Liver (tissue), 9 donors: ENCODE measurements around the gene MICU2. TPM values are rescaled to one million over a fixed set of nuclear protein-coding genes. Genes with fewer than 3 reads are reported as not detected.

Experiments
- DNase-seq: peaks from one replicate; pipeline ENCODE4 v3.0.0-alpha.2; 2017; ENCODE audit warnings: low spot score
- H3K27ac ChIP-seq, 2 donors: one replicate each; pipeline ENCODE4 v1.7.0; 2013; ENCODE audit warnings: inconsistent platforms in 2 of 2, low read length in 2 of 2, control low read depth in 1 of 2, low read depth in 1 of 2, mild to moderate bottlenecking in 1 of 2
- H3K27me3 ChIP-seq, 4 donors: one replicate each; pipeline versions ENCODE4 v1.6.1 to v1.7.0; 2013; ENCODE audit warnings: low read length in 3 of 4, inconsistent platforms in 1 of 4, mild to moderate bottlenecking in 1 of 4, moderate library complexity in 1 of 4; ENCODE audit not compliant: control insufficient read depth in 4 of 4, insufficient read depth in 4 of 4
- H3K36me3 ChIP-seq, 4 donors: one replicate each; pipeline versions ENCODE4 v1.6.1 to v1.7.0; 2013; ENCODE audit warnings: low read length in 3 of 4, mild to moderate bottlenecking in 3 of 4, low read depth in 1 of 4, moderate library complexity in 1 of 4; ENCODE audit not compliant: control insufficient read depth in 4 of 4, insufficient read depth in 3 of 4
- H3K4me1 ChIP-seq, 4 donors: one replicate each; pipeline versions ENCODE4 v1.6.1 to v1.7.0; 2013; ENCODE audit warnings: low read length in 3 of 4, mild to moderate bottlenecking in 3 of 4, moderate library complexity in 1 of 4; ENCODE audit not compliant: control insufficient read depth in 4 of 4, insufficient read depth in 4 of 4
- H3K4me3 ChIP-seq, 3 donors: one replicate each; pipeline versions ENCODE4 v1.6.1 to v1.7.0; 2013; ENCODE audit warnings: low read length in 3 of 3, control low read depth in 1 of 3, low read depth in 1 of 3, mild to moderate bottlenecking in 1 of 3
- H3K9ac ChIP-seq, 2 donors: one replicate each; pipeline ENCODE4 v1.7.0; 2013; ENCODE audit warnings: low read length in 2 of 2, mild to moderate bottlenecking in 2 of 2, moderate library complexity in 2 of 2, control low read depth in 1 of 2, low read depth in 1 of 2
- H3K9me3 ChIP-seq, 4 donors: one replicate each; pipeline versions ENCODE4 v1.6.1 to v1.7.0; 2013; ENCODE audit warnings: low read length in 3 of 4; ENCODE audit not compliant: control insufficient read depth in 4 of 4
- ATF3 ChIP-seq: IDR thresholded peaks from 2 replicates; pipeline ENCODE4 v1.6.1; 2016; ENCODE audit warnings: antibody characterized with exemption
- CTCF ChIP-seq: fragments of 150-350 bp; IDR thresholded peaks from 2 replicates; pipeline ENCODE4 v1.5.1; 2017; ENCODE audit warnings: improper control_type of control experiment, low read depth, low read length; ENCODE audit not compliant: missing input control
- EGR1 ChIP-seq, 2 donors: IDR thresholded peaks; 2 replicates each; pipeline ENCODE4 v1.6.1; 2016 to 2018; ENCODE audit warnings: antibody characterized with exemption in 2 of 2, low read depth in 2 of 2
- FOXA2 ChIP-seq: IDR thresholded peaks from 2 replicates; pipeline ENCODE4 v1.6.1; 2016; ENCODE audit warnings: antibody characterized with exemption
- HNF4A ChIP-seq, 2 donors: conservative IDR thresholded peaks; 2 replicates each; pipeline ENCODE4 v1.6.1; 2016; ENCODE audit warnings: antibody characterized with exemption in 2 of 2, mild to moderate bottlenecking in 2 of 2
- HNF4G ChIP-seq: IDR thresholded peaks from 2 replicates; pipeline ENCODE4 v1.6.1; 2016; ENCODE audit warnings: antibody characterized with exemption
- JUND ChIP-seq, 2 donors: IDR thresholded peaks; 2 replicates each; pipeline ENCODE4 v1.6.1; 2016; ENCODE audit warnings: antibody characterized with exemption in 2 of 2
- NR2F2 ChIP-seq: IDR thresholded peaks from 2 replicates; pipeline ENCODE4 v1.6.1; 2016; ENCODE audit warnings: antibody characterized with exemption
- RAD21 ChIP-seq, 2 donors: IDR thresholded peaks; 2 replicates each; pipeline ENCODE4 v1.6.1; 2016; ENCODE audit warnings: antibody characterized with exemption in 2 of 2, mild to moderate bottlenecking in 2 of 2
- RXRA ChIP-seq, 2 donors: IDR thresholded peaks; 2 replicates each; pipeline ENCODE4 v1.6.1; 2017 to 2018; ENCODE audit warnings: antibody characterized with exemption in 2 of 2, mild to moderate bottlenecking in 1 of 2
- SP1 ChIP-seq: IDR thresholded peaks from 2 replicates; pipeline ENCODE4 v1.6.1; 2018; ENCODE audit warnings: antibody characterized with exemption, mild to moderate bottlenecking
- TAF1 ChIP-seq: conservative IDR thresholded peaks from 2 replicates; pipeline ENCODE4 v1.6.1; 2016; ENCODE audit warnings: antibody characterized with exemption, mild to moderate bottlenecking
- YY1 ChIP-seq: IDR thresholded peaks from 2 replicates; pipeline ENCODE4 v1.6.1; 2016; ENCODE audit warnings: antibody characterized with exemption, mild to moderate bottlenecking
- ZBTB33 ChIP-seq: IDR thresholded peaks from 2 replicates; pipeline ENCODE4 v1.6.1; 2016; ENCODE audit warnings: antibody characterized with exemption
- WGBS: extraction: QIAGEN DNeasy Blood & Tissue Kit; methylation state at CpG from one replicate; pipeline ENCODE4 v1.1.7; 2013; 5-methylcytosine and 5-hydroxymethylcytosine counted together
- polyA plus RNA-seq, 2 donors: library from polyadenylated mRNA; stranded (reverse) in 1 of 2; unstranded in 1 of 2; fragments of 200-250 nt in 1 of 2; fragments of >200 nt in 1 of 2; fragmentation: Nextera tagmentation in 1 of 2; extraction: Ambion mirVana in 1 of 2; gene quantifications; one replicate each; pipeline versions ENCODE4 v1.2.1 to v1.2.3, GENCODE V29; 2013 to 2015
- total RNA-seq, 2 donors: library from RNA; depleted of rRNA; stranded (reverse); fragments of >200 nt; gene quantifications; one replicate each; pipeline ENCODE4 v1.2.3, GENCODE V29; 2014
- donor health status: healthy.
- donor health status: healthy.
- donor health status: healthy.
- donor health status: healthy.
- donor health status: healthy.

The MICU2 gene
- total and polyA plus RNA-seq, 4 donors = 19.4 to 42.9 (median 24.8) TPM

GRCh38 chr13:21639561-21639960 lies 35.6 kb upstream of the MICU2 start (continued):
- no peak for TF ChIP-seq CTCF
- TF ChIP-seq ATF3 = no peak
- no peak for TF ChIP-seq HNF4A (conservative IDR thresholded peaks at IDR 0.05)
- TF ChIP-seq JUND (IDR thresholded peaks at IDR 0.05) = no peak
- no peak for TF ChIP-seq RXRA (IDR thresholded peaks at IDR 0.05)
- no peak for TF ChIP-seq FOXA2

GRCh38 chr13:21638319-21639282 lies 34.6 kb upstream of the MICU2 start:
- peak; percentile 75 for TF ChIP-seq CTCF
- peak; percentile 81 to 82 for TF ChIP-seq RAD21 (IDR thresholded peaks at IDR 0.05)
- TF ChIP-seq SP1 = no peak

DNA sequence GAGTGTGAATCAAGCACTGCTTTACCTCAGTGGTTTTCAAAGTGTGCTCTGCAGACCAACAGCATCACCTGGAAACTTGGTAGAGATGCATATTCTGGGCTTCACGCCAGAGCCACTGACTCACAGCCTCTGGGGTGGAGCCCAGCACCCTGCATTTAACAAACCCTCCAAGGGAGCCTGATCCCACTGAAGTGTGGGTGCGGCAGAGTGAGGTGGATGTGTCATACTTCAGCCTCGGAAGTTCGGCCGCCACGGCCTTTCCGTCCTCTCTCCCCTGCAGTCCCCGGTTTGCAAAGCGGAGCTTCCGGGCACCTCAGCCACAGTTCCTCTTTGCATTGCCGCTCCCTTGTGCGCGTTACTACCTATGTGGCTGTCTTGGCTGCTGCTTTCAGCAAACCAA lies 33.3 kb upstream of the MICU2 start:
- TF ChIP-seq NR2F2 = no peak
- TF ChIP-seq ATF3 = no peak
- no peak for TF ChIP-seq EGR1 (IDR thresholded peaks at IDR 0.05; ENCODE audit: low read depth in 2 of 2)
- TF ChIP-seq CTCF = no peak
- no peak for TF ChIP-seq HNF4A (conservative IDR thresholded peaks at IDR 0.05)
- no peak for TF ChIP-seq TAF1
- TF ChIP-seq JUND (IDR thresholded peaks at IDR 0.05) = no peak
- TF ChIP-seq YY1 = no peak
- TF ChIP-seq FOXA2 = no peak
- no peak for TF ChIP-seq HNF4G
- no peak for TF ChIP-seq ZBTB33
- no peak for TF ChIP-seq RXRA (IDR thresholded peaks at IDR 0.05)
- DNase-seq = no peak
- WGBS = 71% methylated on average over 13 of the region's 13 CpGs
- Histone ChIP-seq H3K4me1 (no peaks in the 10 kb centered on the region), H3K36me3 (no peaks in the 10 kb centered on the region), H3K9ac (no peak overlapping the region), H3K27me3 (peaks cover 0 to 7% (median 1%) of the 10 kb centered on the region in 4 donors), H3K27ac (no peak overlapping the region), H3K9me3 (no peaks in the 10 kb centered on the region), H3K4me3 (no peak overlapping the region)

More at GRCh38 chr13:21638319-21639282, 34.6 kb upstream of the MICU2 start:
- Histone ChIP-seq H3K27me3 (peaks cover 0 to 7% (median 1%) of the 10 kb centered on the region in 4 donors), H3K4me1 (no peaks in the 10 kb centered on the region), H3K27ac (no peak overlapping the region), H3K36me3 (no peaks in the 10 kb centered on the region), H3K4me3 (no peak overlapping the region), H3K9ac (no peak overlapping the region), H3K9me3 (no peaks in the 10 kb centered on the region)
- WGBS = 40% methylated on average over 6 of the region's 6 CpGs
- DNase-seq = no peak
